Measurements from ENCODE around the gene MARCHF5.

- no peak for TF ChIP-seq SPI1 (IDR thresholded peaks at IDR 0.05; ENCODE audit: low read depth, low read length)
- no peak for TF ChIP-seq TAF1 (IDR thresholded peaks at IDR 0.05; ENCODE audit: low read depth, low read length)
- TF ChIP-seq POLR2A (IDR thresholded peaks at IDR 0.05; ENCODE audit: low read depth, low read length): no peak
- TF ChIP-seq POU2F2 (IDR thresholded peaks at IDR 0.05; ENCODE audit: low read depth, low read length): no peak
- TF ChIP-seq POLR2AphosphoS5 (IDR thresholded peaks at IDR 0.05; ENCODE audit: low read depth, low read length): no peak
Measured at GRCh38 chr10:92366412-92367021, 75.5 kb downstream of the MARCHF5 start.

All from GM12891 (cell line).